HEK293 (cell line): ENCODE results near the gene TIGD7.

Experiments used
- AEBP2 ChIP-seq: fragments of 450-650 bp; formaldehyde crosslinking; IDR thresholded peaks from 2 replicates; pipeline ENCODE4 v1.5.1; 2016; ENCODE audit warnings: missing biosample characterization, missing genetic modification characterization, borderline replicate concordance
- HOXC10 ChIP-seq: sonication (generic); formaldehyde crosslinking; IDR thresholded peaks from 2 replicates; pipeline ENCODE4 v1.8.1; 2023; ENCODE audit warnings: mild to moderate bottlenecking, missing genetic modification reagents
- HOXD13 ChIP-seq: sonication (generic); formaldehyde crosslinking; IDR thresholded peaks from 2 replicates; pipeline ENCODE4 v1.8.0; 2022; ENCODE audit warnings: missing genetic modification reagents, borderline replicate concordance
- OVOL3 ChIP-seq: fragments of 450-650 bp; formaldehyde crosslinking; IDR thresholded peaks from 2 replicates; pipeline ENCODE4 v1.5.1; 2016; ENCODE audit warnings: missing biosample characterization, missing genetic modification characterization
- PATZ1 ChIP-seq: fragments of 450-650 bp; formaldehyde crosslinking; IDR thresholded peaks from 2 replicates; pipeline ENCODE4 v1.5.1; 2016; ENCODE audit warnings: missing biosample characterization, missing genetic modification characterization
- TCF7L2 ChIP-seq: IDR thresholded peaks from 2 replicates; pipeline ENCODE4 v1.6.1; 2011; ENCODE audit warnings: low read depth, mild to moderate bottlenecking, inconsistent platforms, low read length, moderate library complexity, borderline replicate concordance
- YY1 ChIP-seq: fragments of 450-650 bp; formaldehyde crosslinking; IDR thresholded peaks from 2 replicates; pipeline ENCODE4 v1.5.1; 2018; ENCODE audit warnings: missing biosample characterization, missing genetic modification characterization
- ZBTB17 ChIP-seq: fragments of 450-650 bp; formaldehyde crosslinking; IDR thresholded peaks from 2 replicates; pipeline ENCODE4 v1.5.1; 2016; ENCODE audit warnings: missing biosample characterization, missing genetic modification characterization
- ZFP3 ChIP-seq: fragments of 450-650 bp; formaldehyde crosslinking; IDR thresholded peaks from 2 replicates; pipeline ENCODE4 v1.5.1; 2016; ENCODE audit warnings: low read depth, missing biosample characterization, missing genetic modification characterization
- ZNF132 ChIP-seq: fragments of 450-650 bp; formaldehyde crosslinking; IDR thresholded peaks from 2 replicates; pipeline ENCODE4 v1.5.1; 2017; ENCODE audit warnings: missing biosample characterization, missing genetic modification characterization, borderline replicate concordance
- ZNF148 ChIP-seq: fragments of 450-650 bp; formaldehyde crosslinking; IDR thresholded peaks from 2 replicates; pipeline ENCODE4 v1.5.0; 2017; ENCODE audit warnings: missing biosample characterization, missing genetic modification characterization, borderline replicate concordance
- ZNF169 ChIP-seq: fragments of 450-650 bp; formaldehyde crosslinking; IDR thresholded peaks from 2 replicates; pipeline ENCODE4 v1.5.1; 2016; ENCODE audit warnings: missing biosample characterization, missing genetic modification characterization
- ZNF18 ChIP-seq: fragments of 450-650 bp; formaldehyde crosslinking; IDR thresholded peaks from 2 replicates; pipeline ENCODE4 v1.5.1; 2016; ENCODE audit warnings: missing biosample characterization, missing genetic modification characterization
- ZNF184 ChIP-seq: fragments of 450-650 bp; IDR thresholded peaks from 2 replicates; pipeline ENCODE4 v1.5.1; 2018; ENCODE audit warnings: missing biosample characterization, mild to moderate bottlenecking, missing genetic modification characterization
- ZNF202 ChIP-seq: fragments of 450-650 bp; formaldehyde crosslinking; IDR thresholded peaks from 2 replicates; pipeline ENCODE4 v1.5.1; 2016; ENCODE audit warnings: missing biosample characterization, missing genetic modification characterization, borderline replicate concordance
- ZNF239 ChIP-seq: fragments of 450-650 bp; formaldehyde crosslinking; IDR thresholded peaks from 2 replicates; pipeline ENCODE4 v1.5.1; 2016; ENCODE audit warnings: missing biosample characterization, missing genetic modification characterization
- ZNF274 ChIP-seq, 2 experiments: fragments of 200-500 bp in 1 of 2; fragments of 450-650 bp in 1 of 2; sonication (Bioruptor generic) in 1 of 2; formaldehyde crosslinking in 1 of 2; IDR thresholded peaks; 2 replicates each; pipeline versions ENCODE4 v1.5.1 to v1.6.1; 2014 to 2016; ENCODE audit warnings: borderline replicate concordance in 1 of 2, inconsistent platforms in 1 of 2, low read length in 1 of 2, missing biosample characterization in 1 of 2, missing genetic modification characterization in 1 of 2
- ZNF473 ChIP-seq: fragments of 450-650 bp; formaldehyde crosslinking; IDR thresholded peaks from 2 replicates; pipeline ENCODE4 v1.5.1; 2017; ENCODE audit warnings: missing biosample characterization, missing genetic modification characterization
- ZNF48 ChIP-seq: fragments of 450-650 bp; formaldehyde crosslinking; IDR thresholded peaks from 2 replicates; pipeline ENCODE4 v1.5.1; 2016; ENCODE audit warnings: missing biosample characterization, missing genetic modification characterization
- ZNF558 ChIP-seq: fragments of 450-650 bp; formaldehyde crosslinking; IDR thresholded peaks from 2 replicates; pipeline ENCODE4 v1.5.1; 2016; ENCODE audit warnings: missing biosample characterization, missing genetic modification characterization
- ZNF560 ChIP-seq: fragments of 450-650 bp; formaldehyde crosslinking; IDR thresholded peaks from 2 replicates; pipeline ENCODE4 v1.5.1; 2017; ENCODE audit warnings: missing biosample characterization, missing genetic modification characterization, borderline replicate concordance
- ZNF580 ChIP-seq: fragments of 450-650 bp; formaldehyde crosslinking; IDR thresholded peaks from 2 replicates; pipeline ENCODE4 v1.5.1; 2016; ENCODE audit warnings: missing biosample characterization, missing genetic modification characterization
- ZNF600 ChIP-seq: fragments of 450-650 bp; formaldehyde crosslinking; IDR thresholded peaks from 2 replicates; pipeline ENCODE4 v1.5.1; 2016; ENCODE audit warnings: missing biosample characterization, missing genetic modification characterization
- ZNF610 ChIP-seq: fragments of 450-650 bp; formaldehyde crosslinking; IDR thresholded peaks from 2 replicates; pipeline ENCODE4 v1.5.1; 2016; ENCODE audit warnings: missing biosample characterization, missing genetic modification characterization, borderline replicate concordance
- ZNF623 ChIP-seq: fragments of 450-650 bp; formaldehyde crosslinking; IDR thresholded peaks from 2 replicates; pipeline ENCODE4 v1.5.1; 2016; ENCODE audit warnings: missing biosample characterization, missing genetic modification characterization
- ZNF701 ChIP-seq: fragments of 450-650 bp; formaldehyde crosslinking; IDR thresholded peaks from 2 replicates; pipeline ENCODE4 v1.5.1; 2016; ENCODE audit warnings: missing biosample characterization, missing genetic modification characterization
- ZNF704 ChIP-seq: fragments of 450-650 bp; formaldehyde crosslinking; IDR thresholded peaks from 2 replicates; pipeline ENCODE4 v1.5.1; 2016; ENCODE audit warnings: missing biosample characterization, missing genetic modification characterization
- ZNF776 ChIP-seq: fragments of 450-650 bp; formaldehyde crosslinking; IDR thresholded peaks from 2 replicates; pipeline ENCODE4 v1.5.0; 2017; ENCODE audit warnings: missing biosample characterization, missing genetic modification characterization, borderline replicate concordance
- ZXDB ChIP-seq: fragments of 450-650 bp; formaldehyde crosslinking; IDR thresholded peaks from 2 replicates; pipeline ENCODE4 v1.5.1; 2016; ENCODE audit warnings: missing biosample characterization, missing genetic modification characterization

The TIGD7 gene

GRCh38 chr16:3328104-3328503 lies 22.9 kb upstream of the TIGD7 start (continued):
- TF ChIP-seq ZNF704 (tag by site-specific recombination) (no peak), ZFP3 (tag by site-specific recombination) (no peak), ZNF274 (IDR thresholded peaks at IDR 0.05; ENCODE audit: low read length) (no peak), ZNF274 (tag by site-specific recombination; IDR thresholded peaks at IDR 0.05; ENCODE audit: borderline replicate concordance) (no peak), ZXDB (tag by site-specific recombination) (peak; percentile 75), YY1 (tag by site-specific recombination) (no peak), ZNF184 (no peak), ZNF202 (tag by site-specific recombination) (no peak), ZNF239 (no peak), ZBTB17 (tag by site-specific recombination) (no peak), ZNF48 (tag by site-specific recombination) (no peak), ZNF558 (tag by site-specific recombination) (no peak), ZNF600 (tag by site-specific recombination) (no peak), ZNF623 (tag by site-specific recombination) (no peak), PATZ1 (no peak), ZNF560 (tag by site-specific recombination) (no peak), AEBP2 (tag by site-specific recombination) (no peak), HOXD13 (CRISPR knock-in tag) (no peak), ZNF169 (no peak), HOXC10 (CRISPR knock-in tag) (no peak), ZNF776 (no peak), TCF7L2 (no peak), ZNF148 (tag by site-specific recombination) (no peak), ZNF132 (no peak), ZNF473 (tag by site-specific recombination) (no peak), ZNF18 (tag by site-specific recombination) (no peak), ZNF701 (no peak), ZNF580 (tag by site-specific recombination) (peak; percentile 73), OVOL3 (tag by site-specific recombination) (0 out of 2 replicates have a peak, but pooled peaks have one; percentile 41), ZNF610 (tag by site-specific recombination) (0 out of 2 replicates have a peak, but pooled peaks have one; percentile 19)
